Left ventricle myocardium inferior (tissue), 1 donor: ENCODE data around the gene NIPAL1. TPM values are rescaled to one million over a fixed set of nuclear protein-coding genes. Genes with fewer than 3 reads are reported as not detected.

Experiments
- DNase-seq: peaks from one replicate; pipeline ENCODE4 v3.0.0-alpha.2; 2020
- H3K27ac ChIP-seq: fragments of 200-600 bp; replicated peaks from 2 replicates; pipeline ENCODE4 v1.8.0; 2021
- H3K27me3 ChIP-seq: fragments of 200-600 bp; 2 replicates; pipeline ENCODE4 v1.8.0; 2021; ENCODE audit warnings: low read depth
- H3K36me3 ChIP-seq: fragments of 200-600 bp; 2 replicates; pipeline ENCODE4 v1.8.0; 2021
- H3K4me1 ChIP-seq: fragments of 200-600 bp; 2 replicates; pipeline ENCODE4 v1.8.0; 2021
- H3K4me3 ChIP-seq: fragments of 200-600 bp; 2 replicates; pipeline ENCODE4 v1.8.0; 2021; ENCODE audit warnings: mild to moderate bottlenecking, moderate library complexity
- H3K9me3 ChIP-seq: fragments of 200-600 bp; replicated peaks from 2 replicates; pipeline ENCODE4 v1.8.0; 2021
- intact Hi-C: fragments of 100-400 bp; cut with micrococcal nuclease; formaldehyde crosslinking; loops from one replicate; pipeline ENCODE4 v1.11.0; 2022
- total RNA-seq: library from RNA; stranded (reverse); fragmentation: NEBNext Ultra II Directional; extraction: Animal tissue kit (Norgen Biotek cat#: 25700); gene quantifications from one replicate; pipeline ENCODE4 v1.2.1, GENCODE V29; 2021
- TF ChIP-seq, protein P1 (sequence below): fragments of 200-600 bp; IDR thresholded peaks from 2 replicates; pipeline ENCODE4 v1.8.0; 2021; ENCODE audit warnings: antibody characterized with exemption, mild to moderate bottlenecking, borderline replicate concordance
- donor health status: DM: no; HTN: yes; CAD: no; lungs with severe emphysema.

The NIPAL1 gene
- total RNA-seq, 1 donor from 2014 or later: 0.25 TPM

- H3K4me1 ChIP-seq: no peaks in the 10 kb centered on the region
- no peak overlapping the region for H3K4me3 ChIP-seq
- no peaks in the 10 kb centered on the region for H3K9me3 ChIP-seq
- H3K36me3 ChIP-seq: no peaks in the 10 kb centered on the region
- no peaks in the 10 kb centered on the region for H3K27me3 ChIP-seq
- TF ChIP-seq, protein P1, sequence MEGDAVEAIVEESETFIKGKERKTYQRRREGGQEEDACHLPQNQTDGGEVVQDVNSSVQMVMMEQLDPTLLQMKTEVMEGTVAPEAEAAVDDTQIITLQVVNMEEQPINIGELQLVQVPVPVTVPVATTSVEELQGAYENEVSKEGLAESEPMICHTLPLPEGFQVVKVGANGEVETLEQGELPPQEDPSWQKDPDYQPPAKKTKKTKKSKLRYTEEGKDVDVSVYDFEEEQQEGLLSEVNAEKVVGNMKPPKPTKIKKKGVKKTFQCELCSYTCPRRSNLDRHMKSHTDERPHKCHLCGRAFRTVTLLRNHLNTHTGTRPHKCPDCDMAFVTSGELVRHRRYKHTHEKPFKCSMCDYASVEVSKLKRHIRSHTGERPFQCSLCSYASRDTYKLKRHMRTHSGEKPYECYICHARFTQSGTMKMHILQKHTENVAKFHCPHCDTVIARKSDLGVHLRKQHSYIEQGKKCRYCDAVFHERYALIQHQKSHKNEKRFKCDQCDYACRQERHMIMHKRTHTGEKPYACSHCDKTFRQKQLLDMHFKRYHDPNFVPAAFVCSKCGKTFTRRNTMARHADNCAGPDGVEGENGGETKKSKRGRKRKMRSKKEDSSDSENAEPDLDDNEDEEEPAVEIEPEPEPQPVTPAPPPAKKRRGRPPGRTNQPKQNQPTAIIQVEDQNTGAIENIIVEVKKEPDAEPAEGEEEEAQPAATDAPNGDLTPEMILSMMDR: no peak
- no peak overlapping the region for H3K27ac ChIP-seq
- intact Hi-C loops: no loop called here
- no peak for DNase-seq
Measured at GRCh38 chr4:48078862-48079655, 62.5 kb downstream of the NIPAL1 start.

- Histone ChIP-seq H3K27me3 (no peaks in the 10 kb centered on the region), H3K36me3 (no peaks in the 10 kb centered on the region), H3K4me3 (no peak overlapping the region), H3K4me1 (no peaks in the 10 kb centered on the region), H3K9me3 (no peaks in the 10 kb centered on the region), H3K27ac (no peak overlapping the region)
- TF ChIP-seq, protein P1: no peak
- no peak for DNase-seq
- intact Hi-C loops: loop anchor here (10.0 kb wide), 1 partner anchor 75 kb away; no protein-coding TSS in a partner anchor
Measured at GRCh38 chr4:48079972-48080391, 63.4 kb downstream of the NIPAL1 start.

DNA sequence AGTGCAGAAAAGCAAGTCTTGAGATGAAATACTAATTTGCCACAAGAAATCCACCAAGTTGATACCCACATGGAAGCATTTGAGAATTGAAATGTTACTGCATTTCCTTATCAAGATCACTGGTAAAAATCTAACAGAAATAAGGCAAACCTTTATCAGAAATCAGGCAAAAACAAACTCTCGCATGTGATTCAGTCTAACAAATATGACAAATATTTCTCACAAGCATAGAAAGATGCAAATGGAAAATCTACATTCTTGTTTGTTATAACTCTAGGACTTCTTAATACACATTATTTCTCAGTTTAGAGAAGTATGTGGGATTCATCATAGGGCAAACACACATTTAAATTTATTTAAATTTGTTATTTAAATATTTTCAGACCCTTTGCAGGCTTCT is 64.6 kb downstream of the NIPAL1 start:
- Histone ChIP-seq H3K27ac (no peak overlapping the region), H3K27me3 (no peaks in the 10 kb centered on the region), H3K9me3 (no peaks in the 10 kb centered on the region), H3K36me3 (no peaks in the 10 kb centered on the region), H3K4me3 (no peak overlapping the region), H3K4me1 (no peaks in the 10 kb centered on the region)
- intact Hi-C loops: loop anchor here (10.0 kb wide), 1 partner anchor 76 kb away; no protein-coding TSS in a partner anchor
- TF ChIP-seq, protein P1: no peak
- DNase-seq: no peak

GRCh38 chr4:48082956-48083355 is 66.4 kb downstream of the NIPAL1 start:
- Histone ChIP-seq H3K27me3 (no peaks in the 10 kb centered on the region), H3K4me1 (no peaks in the 10 kb centered on the region), H3K4me3 (no peak overlapping the region), H3K9me3 (no peaks in the 10 kb centered on the region), H3K27ac (no peak overlapping the region), H3K36me3 (no peaks in the 10 kb centered on the region)
- TF ChIP-seq, protein P1: no peak
- DNase-seq: no peak
- intact Hi-C loops: loop anchor here (10.0 kb wide), 1 partner anchor 78 kb away; no protein-coding TSS in a partner anchor

DNA sequence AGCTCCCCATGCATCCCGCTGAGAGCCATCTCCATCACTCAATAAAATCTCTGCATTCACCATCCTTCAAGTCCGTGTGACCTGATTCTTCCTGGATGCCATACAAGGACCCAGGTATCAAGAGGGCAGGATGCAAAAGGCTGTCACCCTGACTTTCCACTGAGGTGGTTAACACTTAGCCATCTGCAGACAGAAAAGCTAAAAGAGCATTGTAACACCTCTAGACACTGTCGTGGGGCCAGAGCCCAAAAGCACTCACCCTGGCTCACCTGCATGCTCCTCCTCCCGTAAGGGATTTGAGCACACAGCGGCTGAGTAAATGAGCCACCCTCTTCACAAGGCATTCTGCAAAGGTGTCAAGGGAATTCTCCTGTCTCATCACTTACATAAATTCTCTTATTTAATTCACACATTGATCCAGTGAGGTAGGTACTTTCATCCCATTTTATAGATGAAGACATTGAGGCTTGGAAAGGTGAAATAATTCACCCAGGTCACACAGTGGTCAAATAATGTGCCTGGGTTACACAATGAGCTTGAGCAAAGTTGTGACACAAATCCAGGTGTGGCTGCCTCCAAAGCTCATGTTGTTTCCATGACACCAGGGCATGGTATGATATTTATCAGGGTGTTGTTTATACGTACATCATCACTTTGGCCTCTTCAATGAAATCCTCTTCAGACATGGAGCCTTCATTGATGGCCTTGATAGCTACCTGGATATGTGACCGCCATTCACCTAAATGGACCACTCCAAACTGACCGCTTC is 69.4 kb downstream of the NIPAL1 start:
- TF ChIP-seq, protein P1: no peak
- DNase-seq: no peak
- Histone ChIP-seq H3K9me3 (no peaks in the 10 kb centered on the region), H3K27ac (no peak overlapping the region), H3K4me3 (no peak overlapping the region), H3K4me1 (no peaks in the 10 kb centered on the region), H3K36me3 (no peaks in the 10 kb centered on the region), H3K27me3 (peaks cover 5% of the 10 kb centered on the region)
- intact Hi-C loops: loop anchor here (10.0 kb wide), 1 partner anchor 81 kb away; no protein-coding TSS in a partner anchor

Other genes with a start within 250 kb of the NIPAL1 start
- 92.0 TPM for gene CORIN, start 178.7 kb upstream of the NIPAL1 start, total RNA-seq
- 4.8 TPM for gene NFXL1, start 102.2 kb upstream of the NIPAL1 start, total RNA-seq
- gene CNGA1, start 91 bp upstream of the NIPAL1 start, total RNA-seq: not detected
- gene TXK, start 117.5 kb downstream of the NIPAL1 start, total RNA-seq: 0.71 TPM